NCI-H226 (cell line): ENCODE measurements around the gene TSKS.

Source experiments
- DNase-seq: peaks from one replicate; pipeline ENCODE4 v3.0.0-alpha.2; 2015

The TSKS gene

DNA sequence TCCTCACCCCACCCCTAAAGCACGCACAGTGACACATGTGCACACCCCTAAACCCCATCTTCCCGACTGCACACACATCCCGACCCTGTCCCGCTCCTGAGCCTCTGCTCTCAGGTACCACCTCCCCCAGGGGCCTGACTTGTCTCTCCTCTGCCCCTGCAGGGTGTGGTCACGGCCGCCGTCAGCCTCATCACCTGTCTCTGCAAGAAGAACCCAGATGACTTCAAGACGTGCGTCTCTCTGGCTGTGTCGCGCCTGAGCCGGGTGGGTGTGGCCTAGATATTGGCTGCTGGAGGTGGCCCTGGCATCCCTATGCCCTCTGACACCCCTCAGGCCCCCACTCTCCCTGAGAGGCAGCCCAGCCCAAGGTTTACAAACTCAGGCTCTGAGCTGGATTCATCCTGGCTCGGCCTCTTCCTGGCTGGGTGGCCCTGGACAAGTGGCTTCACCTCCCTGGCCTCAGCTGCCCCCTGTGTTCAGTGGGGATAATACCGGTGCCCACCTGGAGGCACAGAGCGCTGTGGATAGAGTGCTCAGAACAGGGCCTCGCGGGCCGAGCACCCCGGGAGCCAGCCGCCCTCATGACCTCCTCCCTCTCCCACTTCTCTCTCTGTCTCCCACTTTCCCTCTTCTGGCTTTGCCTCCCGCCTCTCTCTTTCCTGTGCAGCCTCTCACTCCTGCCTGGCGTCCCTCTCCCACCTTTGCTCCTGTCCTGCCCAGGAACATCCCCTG lies 29.9 kb upstream of the TSKS start:
- no peak for DNase-seq

DNA sequence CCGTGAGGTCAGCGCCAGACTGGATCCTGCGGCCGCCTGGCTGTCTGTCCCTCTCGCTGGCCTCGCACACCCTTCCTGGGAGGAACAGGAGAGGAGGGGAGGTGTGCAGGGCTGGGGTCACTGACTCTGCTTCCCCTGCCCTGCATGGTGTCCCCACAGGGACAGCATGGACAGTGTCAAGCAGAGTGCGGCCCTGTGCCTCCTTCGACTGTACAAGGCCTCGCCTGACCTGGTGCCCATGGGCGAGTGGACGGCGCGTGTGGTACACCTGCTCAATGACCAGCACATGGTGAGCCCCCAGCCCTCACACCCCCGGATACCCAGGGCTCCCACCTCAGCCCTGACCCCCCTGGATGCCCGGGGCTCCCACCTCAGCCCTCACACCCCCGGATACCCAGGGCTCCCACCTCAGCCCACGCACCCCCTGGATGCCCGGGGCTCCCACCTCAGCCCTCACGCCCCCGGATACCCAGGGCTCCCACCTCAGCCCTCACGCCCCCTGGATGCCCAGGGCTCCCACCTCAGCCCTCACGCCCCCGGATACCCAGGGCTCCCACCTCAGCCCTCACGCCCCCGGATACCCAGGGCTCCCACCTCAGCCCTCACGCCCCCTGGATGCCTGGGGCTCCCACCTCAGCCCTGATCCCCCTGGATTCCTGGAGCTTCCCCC lies 28.8 kb upstream of the TSKS start:
- DNase-seq = no peak

DNA sequence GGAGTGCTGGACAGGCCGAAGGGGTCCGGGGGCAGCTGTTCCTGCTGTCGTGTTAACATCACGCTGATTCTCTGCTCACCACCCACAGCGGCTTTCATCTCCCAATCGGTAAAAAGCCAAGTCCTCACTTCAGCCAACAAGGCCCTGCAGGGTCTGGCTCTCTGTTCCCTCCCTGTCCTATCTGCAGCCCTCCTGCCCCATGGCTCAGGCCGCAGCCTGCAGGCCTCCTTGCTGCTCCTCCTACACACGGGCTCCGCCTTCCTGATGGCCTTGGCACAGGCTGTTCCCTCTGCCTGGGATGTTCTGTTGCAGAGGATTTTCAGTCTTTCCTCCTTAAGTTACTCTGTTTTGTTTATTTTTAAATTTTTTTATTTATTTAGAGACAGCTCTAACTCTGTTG lies 27.8 kb upstream of the TSKS start:
- no peak for DNase-seq

DNA sequence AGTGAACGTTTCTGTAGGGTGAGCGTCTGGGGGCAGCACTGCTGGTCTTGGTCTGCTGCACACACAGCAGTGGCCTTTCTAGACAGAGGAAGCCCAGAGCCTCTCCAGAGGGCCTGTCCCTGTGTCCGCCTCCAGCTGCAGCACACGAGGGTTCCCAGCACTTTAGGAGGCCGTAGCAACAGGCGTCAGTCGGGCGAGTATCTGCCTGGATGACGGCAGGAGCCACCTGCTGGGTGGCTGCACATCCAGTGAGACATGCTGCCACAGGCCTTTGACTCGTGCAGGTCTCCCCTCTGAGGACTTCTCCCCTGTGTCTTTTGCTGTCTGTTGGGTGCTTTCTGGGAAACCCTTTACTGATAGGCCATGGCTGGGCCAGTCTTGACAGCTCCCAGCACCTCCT lies 25.8 kb upstream of the TSKS start:
- DNase-seq = no peak

DNA sequence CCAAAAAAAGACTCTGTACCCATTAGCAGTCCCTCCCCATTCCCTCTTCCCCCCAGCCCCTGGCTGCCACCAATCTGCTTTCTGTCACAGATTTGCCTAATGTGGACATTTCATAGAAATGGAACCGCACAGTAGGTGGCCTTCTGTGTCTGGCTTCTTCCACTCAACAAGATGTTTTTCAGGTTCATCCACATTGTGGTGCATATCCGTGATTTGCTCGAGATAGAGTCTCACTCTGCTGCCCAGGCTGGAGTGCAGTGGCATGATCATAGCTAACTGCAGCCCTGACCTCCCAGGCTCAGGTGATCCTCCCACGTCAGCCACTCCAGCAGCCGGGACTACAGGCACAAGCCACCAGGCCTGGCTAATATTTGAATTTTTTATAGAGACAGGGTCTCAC lies 24.6 kb upstream of the TSKS start:
- DNase-seq = no peak

DNA sequence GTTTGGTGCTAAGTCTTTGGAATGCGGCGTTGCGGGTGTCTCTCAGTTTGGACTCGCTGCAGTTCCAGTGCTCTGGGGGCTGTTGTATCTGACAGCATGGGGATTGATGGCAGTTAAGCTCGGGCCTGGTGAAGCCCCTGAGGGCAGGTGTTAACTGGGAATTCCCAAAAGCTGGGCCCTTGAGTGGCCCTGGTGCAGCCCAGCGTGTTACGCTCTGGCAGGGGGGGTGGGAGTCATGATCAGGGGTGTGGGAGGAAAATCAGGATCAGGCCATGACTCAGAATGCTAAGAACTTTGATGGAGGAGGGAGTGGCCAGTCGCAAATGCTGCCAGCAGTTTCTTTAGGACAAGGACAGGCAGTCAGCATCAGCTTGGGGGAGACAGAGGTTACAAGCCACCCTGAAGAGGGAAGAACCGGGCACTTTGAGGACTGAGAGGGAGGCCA lies 23.3 kb upstream of the TSKS start:
- no peak for DNase-seq

DNA sequence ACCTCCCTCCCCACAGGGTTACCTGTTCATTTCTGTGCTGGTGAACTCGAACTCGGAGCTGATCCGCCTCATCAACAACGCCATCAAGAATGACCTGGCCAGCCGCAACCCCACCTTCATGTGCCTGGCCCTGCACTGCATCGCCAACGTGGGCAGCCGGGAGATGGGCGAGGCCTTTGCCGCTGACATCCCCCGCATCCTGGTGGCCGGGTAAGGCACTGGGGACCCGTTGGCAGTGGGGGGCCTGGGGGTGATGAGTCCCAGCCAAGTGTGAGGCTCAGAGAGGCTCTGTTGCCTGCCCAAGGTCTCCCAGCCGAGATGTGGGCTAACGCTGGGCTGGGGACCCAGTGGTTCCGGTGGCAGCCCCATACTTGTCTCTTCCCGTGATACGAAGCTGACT lies 19.4 kb upstream of the TSKS start:
- DNase-seq = no peak

DNA sequence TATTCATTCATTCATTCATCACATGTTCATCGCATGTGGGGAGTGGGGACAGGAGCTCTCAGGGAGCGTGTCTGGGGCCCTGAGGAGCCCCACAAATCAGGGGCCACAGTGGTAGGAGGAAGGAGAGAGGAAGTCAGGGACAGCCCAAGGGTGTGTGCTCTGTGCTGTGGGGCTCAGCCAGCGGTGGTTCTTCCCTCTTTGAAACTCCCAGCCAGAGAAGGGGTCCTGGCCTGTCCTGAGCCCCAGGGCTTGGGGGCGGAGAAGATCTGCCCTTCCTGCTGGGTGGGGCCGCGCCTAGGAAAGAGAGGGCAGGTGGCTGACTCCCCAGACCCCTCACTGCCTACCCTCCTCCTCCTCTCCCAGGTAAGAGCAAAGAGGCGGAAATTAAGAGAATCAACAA lies 18.3 kb upstream of the TSKS start:
- no peak for DNase-seq

DNA sequence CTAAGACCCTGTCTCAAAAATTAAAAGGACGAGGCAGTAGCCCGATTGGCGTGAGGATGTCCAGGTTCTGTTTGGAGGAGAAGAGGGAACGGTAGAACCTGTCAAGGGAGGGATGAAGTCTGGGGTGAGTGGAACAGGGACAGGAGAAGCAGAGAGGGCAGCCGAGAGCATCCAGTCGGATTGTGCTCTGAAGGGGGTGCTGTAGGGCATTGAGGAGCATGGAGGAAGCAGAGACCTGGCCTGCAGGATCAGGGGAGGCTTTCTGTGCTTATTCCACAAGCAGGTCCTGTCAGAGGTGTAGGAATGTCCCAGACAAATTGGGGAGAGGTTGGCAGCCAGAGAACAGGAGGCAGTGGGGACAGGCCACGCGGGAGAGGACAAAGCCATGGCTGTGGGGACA lies 17.8 kb upstream of the TSKS start:
- DNase-seq = no peak

DNA sequence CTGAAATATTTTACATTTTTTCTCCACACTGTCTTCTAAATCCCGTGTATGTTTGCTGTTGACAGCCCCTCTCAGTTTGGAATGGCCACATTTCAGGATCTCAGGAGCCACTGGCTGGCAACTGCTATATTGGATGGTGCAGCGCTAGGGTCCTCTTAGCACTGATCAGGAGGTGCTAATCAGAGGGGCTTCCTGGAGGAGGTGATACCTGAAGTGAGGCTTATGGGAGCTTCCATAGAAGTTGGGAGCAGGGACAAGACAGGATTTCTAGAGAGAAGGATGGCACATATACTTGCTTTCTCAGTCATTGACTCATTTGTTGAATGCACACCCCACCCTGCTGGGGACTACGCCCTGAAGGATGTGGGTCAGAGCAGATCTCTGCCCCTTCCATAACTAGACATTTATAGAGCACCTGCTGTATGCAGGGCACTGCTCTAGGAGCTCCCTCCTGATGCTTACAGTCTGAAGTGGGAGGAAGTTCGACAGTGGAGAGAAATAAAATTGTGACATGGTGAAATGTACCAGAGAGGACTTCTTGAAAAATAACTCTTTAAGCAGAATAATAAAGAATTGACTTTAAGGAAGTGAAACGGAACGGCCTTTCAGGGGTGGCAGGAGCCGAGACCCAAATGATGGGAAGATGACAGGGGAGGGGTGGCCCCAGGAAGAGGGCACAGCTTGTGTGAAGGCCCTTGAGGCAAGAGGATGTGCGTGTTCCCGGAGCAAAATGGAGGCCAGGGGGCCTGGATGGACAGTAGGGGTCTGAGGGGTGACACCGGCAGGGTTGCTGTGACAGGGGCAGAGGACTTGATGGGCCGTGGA lies 16.8 kb upstream of the TSKS start:
- DNase-seq = no peak

DNA sequence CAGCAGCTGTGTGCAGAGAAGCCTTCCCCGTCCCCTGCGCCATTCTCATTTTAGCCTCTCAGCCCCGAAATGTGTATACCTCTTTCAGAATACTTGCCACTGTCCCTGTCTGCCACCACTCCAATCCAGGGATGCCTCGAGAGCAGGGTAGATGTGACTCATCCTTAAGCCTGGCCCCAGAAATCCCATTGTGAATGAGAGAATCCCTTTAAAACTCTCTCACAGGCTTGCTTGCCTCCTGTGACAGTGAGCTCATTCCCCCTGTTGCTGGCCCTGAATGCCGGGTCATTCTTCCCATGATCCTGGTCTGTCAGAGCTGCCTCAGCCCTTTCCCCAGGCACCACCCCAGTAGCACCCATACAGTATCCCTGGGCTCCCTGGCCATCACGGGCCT lies 13.3 kb upstream of the TSKS start:
- DNase-seq = no peak

DNA sequence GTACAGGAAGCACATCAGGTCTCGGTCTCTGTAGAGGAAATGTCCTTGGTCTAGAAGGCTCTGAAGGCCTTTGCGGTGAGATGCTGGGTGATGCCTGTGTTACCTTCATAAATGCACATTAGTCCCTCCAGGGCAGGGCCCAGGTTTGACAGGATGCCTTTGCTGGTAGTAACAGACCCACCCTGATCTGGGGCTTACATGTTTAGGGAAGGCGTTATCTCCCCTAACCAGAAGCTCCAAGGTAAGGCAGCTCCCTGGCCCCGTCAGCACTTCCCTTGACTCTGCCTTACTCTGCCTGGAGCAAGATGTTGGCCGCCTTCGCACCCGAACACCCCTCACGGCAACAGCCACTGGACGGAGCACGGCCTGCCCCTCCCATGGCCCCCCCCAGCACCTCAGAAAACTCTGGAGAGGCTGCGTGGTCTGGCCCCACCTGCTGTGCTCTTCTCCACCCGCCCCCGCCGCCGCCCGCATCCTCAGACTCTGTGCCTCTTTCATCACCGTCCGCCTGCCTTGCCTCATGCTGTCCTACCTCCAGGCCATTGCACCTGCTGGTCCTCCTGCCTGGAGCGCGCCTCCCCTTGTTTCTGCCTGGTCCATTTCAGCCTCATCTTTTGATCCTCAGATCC lies 12.8 kb upstream of the TSKS start:
- no peak for DNase-seq

DNA sequence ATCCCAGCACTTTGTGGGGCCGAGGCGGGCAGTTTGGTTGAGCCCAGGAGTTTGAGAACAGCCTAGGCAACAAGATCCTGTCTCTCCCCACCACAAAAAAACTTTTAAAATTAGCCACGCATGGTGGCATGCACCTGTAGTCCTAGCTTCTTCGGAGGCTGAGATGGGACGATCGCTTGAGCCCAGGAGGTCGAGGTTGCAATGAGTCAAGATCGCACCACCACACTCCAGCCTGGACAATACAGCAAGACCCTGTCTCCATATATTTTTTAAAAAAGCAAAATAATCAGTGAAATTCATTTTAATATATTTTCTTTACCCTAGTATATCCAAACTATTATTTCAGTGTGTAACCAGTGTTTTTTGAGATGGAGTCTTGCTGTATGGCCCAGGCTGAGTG lies 11.9 kb upstream of the TSKS start:
- DNase-seq = no peak

DNA sequence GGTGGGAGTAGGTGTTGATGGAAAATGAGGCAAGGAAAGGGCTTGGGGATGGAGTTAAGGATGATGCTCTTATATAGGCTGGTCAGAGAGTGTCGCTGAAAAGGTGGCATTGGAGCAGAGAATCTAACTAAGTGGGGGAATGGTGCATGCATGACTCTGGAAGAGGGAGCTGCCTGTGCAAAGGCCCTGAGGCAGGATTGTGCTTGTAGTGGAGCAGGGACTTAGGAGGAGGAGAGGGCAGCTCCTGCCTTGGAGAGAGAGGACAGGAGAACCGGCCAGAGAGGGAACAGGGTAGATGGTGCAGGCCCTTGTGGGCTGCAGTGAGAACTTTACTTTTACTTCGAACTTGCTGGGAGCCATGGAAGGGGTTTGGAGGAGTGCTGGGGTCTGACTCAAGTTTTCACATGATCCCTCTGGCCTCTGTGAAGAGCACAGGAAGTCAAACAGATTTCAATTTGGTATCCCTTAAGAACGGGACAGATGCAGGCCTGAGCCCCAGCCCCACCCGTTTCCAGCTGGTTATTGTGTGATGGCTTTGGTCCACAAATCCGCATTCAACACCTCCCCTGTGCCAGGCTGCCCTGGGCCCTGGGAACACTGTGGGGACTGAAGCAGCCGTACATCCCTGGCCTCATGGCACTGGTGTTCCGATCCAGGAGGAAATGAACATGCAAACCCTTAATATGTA lies 10.7 kb upstream of the TSKS start:
- DNase-seq = no peak

DNA sequence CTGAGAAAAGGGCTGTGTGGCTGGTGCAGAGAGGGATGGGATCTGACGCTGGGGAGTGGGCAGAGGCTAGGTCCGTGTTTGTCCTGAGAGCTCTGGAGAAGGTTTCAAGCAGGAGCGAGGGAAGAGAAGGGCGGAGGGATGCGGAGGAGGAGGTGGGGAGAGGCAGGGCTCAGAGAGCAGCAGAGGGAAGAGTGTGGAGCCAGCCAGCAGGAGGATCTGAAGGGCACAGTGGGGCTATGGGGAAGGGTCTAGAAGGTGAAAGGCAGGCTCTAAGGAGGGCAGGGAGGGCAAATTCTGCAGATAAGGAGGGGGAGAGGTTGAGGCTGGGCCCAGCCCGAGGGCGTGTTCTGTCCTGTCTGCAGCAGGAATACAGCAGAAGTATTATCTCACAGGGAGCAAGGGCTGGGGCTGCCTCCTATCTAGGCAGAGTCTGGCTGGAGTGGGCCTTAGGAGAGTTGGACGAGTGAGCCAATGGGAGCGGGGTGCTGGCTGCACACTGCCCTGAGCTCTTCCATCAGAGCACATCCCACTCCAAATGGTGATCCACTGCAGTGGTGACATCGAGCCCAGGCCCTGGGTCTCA lies 9.8 kb upstream of the TSKS start:
- no peak for DNase-seq

DNA sequence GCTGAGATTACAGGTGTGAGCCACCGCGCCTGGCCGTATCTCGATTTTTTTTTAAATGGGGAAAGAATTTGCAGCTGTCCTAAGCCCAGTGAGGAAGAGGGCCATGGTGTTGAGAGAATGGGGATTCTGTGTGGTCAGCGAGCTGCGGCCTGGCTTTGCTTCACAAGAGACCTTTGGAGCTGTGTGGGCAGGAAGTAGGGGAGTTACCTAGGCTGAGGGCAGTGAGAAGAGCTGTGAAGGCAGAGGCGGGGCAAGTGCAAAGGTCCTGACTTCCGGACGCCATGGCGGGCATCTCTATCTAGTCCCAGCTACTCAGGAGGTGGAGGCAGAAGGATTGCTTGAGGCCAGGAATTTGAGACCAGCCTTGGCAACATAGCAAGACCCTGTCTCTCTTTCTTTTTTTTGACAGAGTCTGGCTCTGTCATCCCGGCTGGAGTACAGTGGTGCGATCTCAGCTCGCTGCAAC lies 8.6 kb upstream of the TSKS start:
- DNase-seq = no peak

DNA sequence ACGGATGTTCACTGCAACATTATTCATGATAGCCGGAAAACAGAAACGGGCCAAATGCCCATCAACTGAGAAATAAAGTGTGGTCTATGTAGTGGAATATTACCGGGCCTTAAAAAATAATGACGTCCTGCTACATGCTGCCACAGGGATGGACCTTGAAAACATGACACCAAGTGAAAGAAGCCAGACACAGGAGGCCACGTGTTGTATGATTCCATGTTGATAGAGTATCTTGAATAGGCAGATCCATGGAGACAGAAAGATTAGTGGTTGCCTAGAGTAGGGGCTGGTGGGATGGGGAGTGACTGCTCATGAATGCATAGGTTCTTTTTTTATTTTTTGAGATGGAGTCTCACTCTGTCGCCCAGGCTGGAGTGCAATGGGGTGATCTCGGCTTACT lies 7.4 kb upstream of the TSKS start:
- DNase-seq = no peak

DNA sequence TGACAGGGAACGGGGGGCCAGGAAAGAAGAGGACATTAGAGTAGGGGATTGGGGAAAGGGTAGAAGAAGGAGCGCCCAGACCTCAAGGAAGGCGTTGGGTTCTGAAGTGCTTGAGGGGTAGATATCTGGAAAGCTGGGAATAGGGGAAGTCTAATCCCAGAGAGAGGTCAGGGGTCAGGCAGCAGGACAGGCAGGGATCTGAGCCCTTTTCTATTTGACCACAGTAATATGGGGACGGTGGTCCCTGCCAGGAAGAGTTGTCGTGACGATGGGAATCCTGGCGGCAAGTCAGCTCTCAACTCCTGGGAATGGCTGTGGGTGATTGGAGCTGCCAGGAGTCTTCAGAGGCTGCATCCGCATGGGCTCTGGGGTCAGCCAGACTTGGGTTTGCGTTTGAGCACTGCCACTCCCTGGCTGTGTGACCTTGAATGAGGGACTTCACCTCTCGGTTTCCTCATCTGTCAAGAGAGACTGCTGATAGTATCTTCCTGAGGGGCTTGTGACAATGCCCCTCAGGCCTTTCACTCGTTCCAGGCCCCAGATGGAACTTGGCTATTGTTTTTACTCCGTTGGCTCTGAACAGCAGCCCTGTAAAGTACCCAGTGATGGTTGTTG lies 5.0 kb upstream of the TSKS start:
- no peak for DNase-seq

DNA sequence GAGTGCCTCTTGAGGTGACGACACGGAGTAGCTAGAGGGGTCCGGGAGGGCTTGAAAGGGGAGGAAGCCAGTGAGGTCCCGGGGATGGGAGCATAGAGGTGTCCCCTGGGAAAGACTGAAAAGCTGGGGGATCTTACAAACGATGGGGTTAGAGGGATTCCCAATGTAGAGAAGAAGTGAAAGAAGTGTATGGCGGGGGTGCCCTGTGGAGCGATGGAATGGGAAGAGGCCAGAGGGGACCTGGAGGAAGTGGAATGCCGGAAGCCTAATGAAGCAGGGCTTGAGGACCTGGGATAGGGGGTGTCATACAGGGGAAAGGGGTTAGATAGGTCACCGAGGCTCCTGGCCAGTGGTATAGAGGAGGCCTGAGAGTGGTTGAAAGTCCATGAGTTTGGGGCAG lies 4.3 kb upstream of the TSKS start:
- DNase-seq = no peak

DNA sequence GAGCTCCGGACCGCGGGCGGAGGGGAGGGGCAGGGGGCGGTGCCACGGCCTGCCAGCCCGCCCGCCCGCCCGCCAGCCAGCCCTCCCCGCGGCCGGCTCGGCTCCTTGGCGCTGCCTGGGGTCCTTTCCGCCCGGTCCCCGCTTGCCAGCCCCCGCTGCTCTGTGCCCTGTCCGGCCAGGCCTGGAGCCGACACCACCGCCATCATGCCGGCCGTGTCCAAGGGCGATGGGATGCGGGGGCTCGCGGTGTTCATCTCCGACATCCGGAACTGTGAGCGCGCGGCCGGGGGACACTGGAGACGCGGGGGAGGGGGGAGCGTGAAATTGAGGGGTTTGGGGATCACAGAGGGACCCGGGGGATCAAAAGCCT lies 3.8 kb upstream of the TSKS start, which contains the start of gene AP2A1:
Gene AP2A1, plus strand, starts transcription at position 72 of the 370 bp plus-strand sequence. Its CDS starts 133 bp downstream, at position 205.
- no peak for DNase-seq

DNA sequence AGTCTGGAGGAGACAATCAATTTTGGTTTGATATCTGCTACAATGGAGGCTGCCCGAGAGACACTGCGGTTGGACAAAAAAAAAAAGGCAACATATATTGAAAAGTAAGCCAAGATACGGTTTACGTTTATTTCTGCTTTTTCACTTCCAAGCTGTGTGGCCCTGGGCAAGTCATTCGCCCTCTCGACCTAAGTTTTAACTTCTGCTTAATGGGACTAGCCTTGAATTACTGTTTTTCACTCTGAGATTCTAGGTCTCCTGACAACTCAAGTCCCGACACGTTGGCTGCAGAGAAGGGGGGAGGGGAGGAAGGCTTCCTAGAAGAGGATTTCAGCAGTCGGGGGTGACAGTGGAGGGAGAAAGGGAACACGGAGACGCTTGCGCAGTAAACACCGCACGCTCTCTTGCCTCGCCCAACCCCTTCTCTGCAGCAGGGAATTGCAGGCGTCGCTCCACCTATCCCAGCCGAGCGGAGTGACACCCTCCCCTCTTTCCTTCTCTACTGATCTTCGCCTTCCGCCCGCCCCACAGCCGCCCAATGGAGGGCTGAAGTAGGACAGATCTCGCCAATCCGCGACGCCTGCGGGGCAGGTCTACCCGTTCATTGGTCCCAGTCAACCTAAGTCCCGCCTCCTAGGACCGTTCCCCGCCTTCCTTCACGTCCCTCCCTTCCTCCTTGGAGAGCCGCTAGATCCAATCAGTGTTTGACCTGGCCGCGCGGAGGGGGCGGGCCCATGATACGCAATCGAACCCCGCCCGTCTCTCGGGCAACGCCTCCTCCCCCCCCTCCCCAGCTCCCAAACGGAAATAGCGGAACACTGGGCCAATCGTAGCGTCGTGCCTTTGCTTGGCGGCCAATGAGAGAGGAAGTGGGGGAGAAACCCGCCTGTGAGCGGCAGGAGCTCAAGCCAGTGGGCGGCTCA lies 3.2 kb upstream of the TSKS start:
- DNase-seq = peak; percentile 99
